ENCODE results near the gene PPP3CA.

DNA sequence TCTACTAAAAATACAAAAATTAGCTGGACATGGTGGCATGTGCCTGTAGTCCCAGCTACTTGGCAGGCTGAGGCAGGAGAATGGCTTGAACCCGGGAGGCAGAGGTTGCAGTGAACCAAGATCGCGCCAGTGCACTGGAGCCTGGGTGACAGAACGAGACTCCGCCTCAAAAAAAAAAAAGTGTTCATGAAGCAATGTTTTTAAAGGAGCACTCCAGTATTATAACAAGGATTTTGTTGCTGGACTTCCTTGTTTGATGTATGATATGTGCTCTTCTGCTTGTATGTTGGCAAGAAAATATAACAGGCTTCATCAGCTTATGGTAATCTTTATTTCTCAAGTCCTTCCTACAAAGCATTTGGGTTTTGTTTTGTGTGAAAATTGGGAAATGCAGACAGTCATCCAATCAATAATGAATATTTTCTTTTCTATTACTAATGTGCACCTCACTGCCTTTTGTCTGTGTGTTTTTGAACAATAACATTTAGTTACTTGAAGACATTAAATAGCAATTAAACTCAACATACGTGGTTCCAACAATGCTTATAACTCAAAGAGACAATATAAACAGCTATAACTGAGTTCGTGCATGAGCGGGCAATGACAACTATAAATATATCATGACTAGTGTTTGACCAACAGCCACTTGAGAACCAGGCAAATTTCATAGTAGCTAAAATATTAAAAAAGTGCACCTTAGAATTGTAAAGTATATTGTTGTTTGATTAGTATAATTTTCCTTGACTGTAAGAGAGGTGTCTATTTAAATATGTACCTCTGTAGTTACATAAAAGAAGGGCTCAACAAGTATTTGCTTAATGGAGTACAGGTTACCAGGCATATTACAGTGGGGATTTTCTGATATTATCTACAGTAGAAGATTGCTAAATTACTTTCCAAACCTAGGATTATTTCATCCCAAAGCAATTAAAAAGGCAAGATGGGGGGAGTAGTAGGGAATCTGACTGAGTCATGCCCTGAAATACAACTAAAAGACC, 210.7 kb downstream of the PPP3CA start:
- TF ChIP-seq POLR2AphosphoS5 (IDR thresholded peaks at IDR 0.05; ENCODE audit: borderline replicate concordance, low read depth, low read length), result no peak
- TF ChIP-seq EZH2 (IDR thresholded peaks at IDR 0.05), result no peak
- TF ChIP-seq FOXP2 (optimal IDR thresholded peaks at IDR 0.05; ENCODE audit: control extremely low read depth, extremely low read length, insufficient read depth), result no peak

Measured in SK-N-MC (cell line).